NCI-H345 treated with DMSO at 0.1 percent for 48 hours (cell line): Measurements from ENCODE around the gene ABCG4.
"Not testable (repeated sequence)": the region's sequence is repeated elsewhere in the genome, so short reads cannot be mapped to it uniquely, and the experiment has no call there.

Experiments
- DNase-seq: peaks from one replicate; lab custom pipeline; 2025; ENCODE audit not compliant: unreplicated experiment; lab: John Stamatoyannopoulos, UW

Gene ABCG4

GRCh38 chr11:119180729-119181676 lies 32.2 kb downstream of the ABCG4 start:
- no peak for DNase-seq

GRCh38 chr11:119181677-119182412 lies 33.0 kb downstream of the ABCG4 start:
- no peak for DNase-seq

GRCh38 chr11:119184399-119184798 lies 35.5 kb downstream of the ABCG4 start:
- not testable (repeated sequence) for DNase-seq

- no peak for DNase-seq
Measured at GRCh38 chr11:119185981-119186634, 37.3 kb downstream of the ABCG4 start.

GRCh38 chr11:119187123-119187892 lies 38.5 kb downstream of the ABCG4 start:
- DNase-seq = no peak

GRCh38 chr11:119188067-119188466 lies 39.2 kb downstream of the ABCG4 start:
- DNase-seq = no peak

- DNase-seq = no peak
Measured at GRCh38 chr11:119188887-119189286, 40.0 kb downstream of the ABCG4 start.

GRCh38 chr11:119189393-119189792 lies 40.5 kb downstream of the ABCG4 start:
- no peak for DNase-seq

GRCh38 chr11:119190531-119190930 lies 41.7 kb downstream of the ABCG4 start:
- no peak for DNase-seq

GRCh38 chr11:119191265-119191664 lies 42.4 kb downstream of the ABCG4 start:
- DNase-seq = not testable (repeated sequence)

GRCh38 chr11:119192111-119192510 lies 43.3 kb downstream of the ABCG4 start:
- no peak for DNase-seq

- no peak for DNase-seq
Measured at GRCh38 chr11:119193001-119193400, 44.1 kb downstream of the ABCG4 start.

- DNase-seq = no peak
Measured at GRCh38 chr11:119193626-119194025, 44.8 kb downstream of the ABCG4 start.

- no peak for DNase-seq
Measured at GRCh38 chr11:119194811-119195440, 46.1 kb downstream of the ABCG4 start.

GRCh38 chr11:119195680-119196079 lies 46.8 kb downstream of the ABCG4 start:
- DNase-seq = peak; percentile 29

GRCh38 chr11:119196833-119197483 lies 48.1 kb downstream of the ABCG4 start:
- DNase-seq = peak; percentile 62

- DNase-seq = no peak
Measured at GRCh38 chr11:119198925-119199324, 50.1 kb downstream of the ABCG4 start.

- not testable (repeated sequence) for DNase-seq
Measured at GRCh38 chr11:119201236-119201635, 52.4 kb downstream of the ABCG4 start.

- no peak for DNase-seq
Measured at GRCh38 chr11:119202554-119202953, 53.7 kb downstream of the ABCG4 start.

- DNase-seq = no peak
Measured at GRCh38 chr11:119204066-119204465, 55.2 kb downstream of the ABCG4 start.
